Iris pigment epithelial cell (primary cell): ENCODE measurements around the gene UBASH3B.

ENCODE experiments used
- DNase-seq: peaks from one replicate; pipeline ENCODE4 v3.0.0-alpha.2; 2011; ENCODE audit warnings: low read depth

UBASH3B gene

GRCh38 chr11:122676638-122677037 is 21.1 kb downstream of the UBASH3B start:
- DNase-seq, result no peak

GRCh38 chr11:122677256-122677655 is 21.7 kb downstream of the UBASH3B start:
- no peak for DNase-seq

GRCh38 chr11:122678406-122678805 is 22.9 kb downstream of the UBASH3B start:
- DNase-seq, result no peak

GRCh38 chr11:122679466-122679865 is 23.9 kb downstream of the UBASH3B start:
- DNase-seq, result no peak

GRCh38 chr11:122681070-122681469 is 25.5 kb downstream of the UBASH3B start:
- DNase-seq, result no peak

GRCh38 chr11:122681735-122682134 is 26.2 kb downstream of the UBASH3B start:
- no peak for DNase-seq

GRCh38 chr11:122682464-122682863 is 26.9 kb downstream of the UBASH3B start:
- no peak for DNase-seq

GRCh38 chr11:122685041-122685440 is 29.5 kb downstream of the UBASH3B start:
- DNase-seq, result no peak

GRCh38 chr11:122686111-122686510 is 30.6 kb downstream of the UBASH3B start:
- no peak for DNase-seq

GRCh38 chr11:122690384-122690783 is 34.9 kb downstream of the UBASH3B start:
- no peak for DNase-seq

- peak; percentile 47 for DNase-seq
Measured at GRCh38 chr11:122690801-122691548, 35.5 kb downstream of the UBASH3B start.

GRCh38 chr11:122691549-122692150 is 36.1 kb downstream of the UBASH3B start:
- no peak for DNase-seq

- DNase-seq, result no peak
Measured at GRCh38 chr11:122692444-122692843, 36.9 kb downstream of the UBASH3B start.

- DNase-seq, result no peak
Measured at GRCh38 chr11:122695076-122695615, 39.6 kb downstream of the UBASH3B start.

- no peak for DNase-seq
Measured at GRCh38 chr11:122696662-122697061, 41.1 kb downstream of the UBASH3B start.

GRCh38 chr11:122697636-122698167 is 42.2 kb downstream of the UBASH3B start:
- DNase-seq, result peak; percentile 81

GRCh38 chr11:122698392-122698791 is 42.9 kb downstream of the UBASH3B start:
- no peak for DNase-seq

- DNase-seq, result no peak
Measured at GRCh38 chr11:122700666-122701065, 45.1 kb downstream of the UBASH3B start.

GRCh38 chr11:122701143-122701542 is 45.6 kb downstream of the UBASH3B start:
- DNase-seq, result no peak

GRCh38 chr11:122703541-122704272 is 48.2 kb downstream of the UBASH3B start:
- no peak for DNase-seq

- DNase-seq, result no peak
Measured at GRCh38 chr11:122705396-122705795, 49.9 kb downstream of the UBASH3B start.

- peak; percentile 80 for DNase-seq
Measured at GRCh38 chr11:122706291-122707088, 51.0 kb downstream of the UBASH3B start.
